ENCODE data around the gene PHLDA1.

Gene PHLDA1

GRCh38 chr12:76037130-76038103 is 5.8 kb upstream of the PHLDA1 start:
- DNase-seq = peak; percentile 83

GRCh38 chr12:76035045-76035444 is 3.5 kb upstream of the PHLDA1 start:
- no peak for DNase-seq

GRCh38 chr12:76033081-76034011 is 1.8 kb upstream of the PHLDA1 start:
- DNase-seq = no peak

GRCh38 chr12:76032043-76032981 is 736 bp upstream of the PHLDA1 start:
- no peak for DNase-seq

GRCh38 chr12:76031081-76031413 is 529 bp downstream of the PHLDA1 start:
- no peak for DNase-seq

- peak; percentile 67 for DNase-seq
These were observed 1.1 kb downstream of the PHLDA1 start for GRCh38 chr12:76030341-76031080.

GRCh38 chr12:76029982-76030340 is 1.6 kb downstream of the PHLDA1 start:
- DNase-seq = peak; percentile 67

GRCh38 chr12:76028571-76029277 is 2.9 kb downstream of the PHLDA1 start:
- DNase-seq = no peak

GRCh38 chr12:76026643-76027063 is 4.9 kb downstream of the PHLDA1 start:
- DNase-seq = no peak

- peak; percentile 56 for DNase-seq
These were observed 5.7 kb downstream of the PHLDA1 start for GRCh38 chr12:76025601-76026575.

GRCh38 chr12:76024942-76025600 is 6.5 kb downstream of the PHLDA1 start:
- DNase-seq = peak; percentile 52

GRCh38 chr12:76024102-76024781 is 7.3 kb downstream of the PHLDA1 start:
- DNase-seq = no peak

- no peak for DNase-seq
These were observed 8.4 kb downstream of the PHLDA1 start for GRCh38 chr12:76023069-76023690.

GRCh38 chr12:76022506-76022905 is 9.1 kb downstream of the PHLDA1 start:
- no peak for DNase-seq

- DNase-seq = no peak
These were observed 10.6 kb downstream of the PHLDA1 start for GRCh38 chr12:76020731-76021672.

GRCh38 chr12:76020281-76020680 is 11.3 kb downstream of the PHLDA1 start:
- no peak for DNase-seq

- no peak for DNase-seq
These were observed 12.9 kb downstream of the PHLDA1 start for GRCh38 chr12:76018672-76019071.
